H1 (cell line): ENCODE results near the gene KIAA0930. TPM values are rescaled to one million over a fixed set of nuclear protein-coding genes. Genes with fewer than 3 reads are reported as not detected.

Experiments used
- CTCF ChIA-PET: fragments of 300-600 bp; sonication (Branson Sonifier 250); formaldehyde crosslinking; loops from one replicate; lab custom pipeline; 2021; ENCODE audit not compliant: partially characterized antibody; lab: Charles Lee
- POLR2A ChIA-PET: fragments of 300-600 bp; sonication (Branson Sonifier 250); formaldehyde crosslinking; loops from one replicate; lab custom pipeline; 2021; ENCODE audit warnings: inconsistent platforms; ENCODE audit not compliant: partially characterized antibody; lab: Charles Lee
- DNase-seq, 2 experiments: peaks; one replicate each; pipeline versions ENCODE4 v3.0.0 to v3.0.0-alpha.2; 2010 to 2022; ENCODE audit warnings: low spot score in 2 of 2, low read depth in 1 of 2, mixed read lengths in 1 of 2
- FAIRE-seq: peaks from 2 replicates; lab custom pipeline; 2011; peaks lifted over from hg19 to GRCh38; lab: Jason Lieb, UNC
- H2AFZ ChIP-seq: 2 replicates; pipeline ENCODE4 v1.8.1; 2012; ENCODE audit warnings: low read length, inconsistent platforms
- H2AK5ac ChIP-seq: 2 replicates; pipeline ENCODE4 v1.6.1; 2013; ENCODE audit warnings: low read depth, low read length
- H2BK120ac ChIP-seq: replicated peaks from 2 replicates; pipeline ENCODE3; 2013; ENCODE audit warnings: low read depth, low read length, inconsistent platforms
- H2BK12ac ChIP-seq: 2 replicates; pipeline ENCODE4 v1.6.1; 2013; ENCODE audit warnings: low read depth, low read length
- H2BK15ac ChIP-seq: 2 replicates; pipeline ENCODE4 v1.6.1; 2013; ENCODE audit warnings: low read length
- H2BK20ac ChIP-seq: 2 replicates; pipeline ENCODE4 v1.6.1; 2013; ENCODE audit warnings: low read length
- H2BK5ac ChIP-seq: 2 replicates; pipeline ENCODE4 v1.6.1; 2013; ENCODE audit warnings: low read depth, low read length
- H3K14ac ChIP-seq: 2 replicates; pipeline ENCODE4 v1.6.1; 2013; ENCODE audit warnings: inconsistent platforms; ENCODE audit not compliant: insufficient read length
- H3K18ac ChIP-seq: 2 replicates; pipeline ENCODE4 v1.6.1; 2013; ENCODE audit warnings: low read length; ENCODE audit errors: extremely low read depth
- H3K23ac ChIP-seq: 2 replicates; pipeline ENCODE4 v1.6.1; 2013; ENCODE audit warnings: inconsistent platforms; ENCODE audit not compliant: insufficient read length
- H3K23me2 ChIP-seq: 2 replicates; pipeline ENCODE4 v1.6.1; 2013; ENCODE audit warnings: low read depth, low read length
- H3K27ac ChIP-seq: 2 replicates; pipeline ENCODE4 v1.6.1; 2011; ENCODE audit warnings: low read depth, low read length, inconsistent platforms
- H3K27me3 ChIP-seq, 4 experiments: replicated peaks in 1 of 4; 1 replicate in 1 of 4; 2 replicates in 3 of 4; pipeline versions ENCODE4 v1.6.1 to v1.8.1; 2011 to 2013; ENCODE audit warnings: low read length in 3 of 4, mild to moderate bottlenecking in 3 of 4, inconsistent platforms in 2 of 4, mixed read lengths in 2 of 4, moderate library complexity in 1 of 4; ENCODE audit not compliant: control insufficient read depth in 3 of 4, insufficient read depth in 3 of 4; ENCODE audit errors: extremely low read depth in 1 of 4
- H3K36me3 ChIP-seq, 4 experiments: 2 replicates each; pipeline versions ENCODE4 v1.6.1 to v1.8.1; 2011 to 2013; ENCODE audit warnings: mild to moderate bottlenecking in 4 of 4, low read length in 3 of 4, moderate library complexity in 2 of 4, control low read depth in 1 of 4, inconsistent platforms in 1 of 4; ENCODE audit not compliant: insufficient read depth in 4 of 4, control insufficient read depth in 2 of 4
- H3K4ac ChIP-seq: replicated peaks from 2 replicates; pipeline ENCODE3; 2013; ENCODE audit warnings: low read length, low read depth, mixed read lengths, inconsistent platforms; ENCODE audit not compliant: insufficient read length
- H3K4me1 ChIP-seq, 4 experiments: replicated peaks in 1 of 4; 1 replicate in 1 of 4; 2 replicates in 3 of 4; pipeline versions ENCODE4 v1.6.1 to v1.8.1; 2011 to 2013; ENCODE audit warnings: low read length in 3 of 4, inconsistent platforms in 2 of 4, mixed read lengths in 1 of 4; ENCODE audit not compliant: insufficient read depth in 4 of 4, control insufficient read depth in 3 of 4
- H3K4me2 ChIP-seq, 2 experiments: 2 replicates each; pipeline versions ENCODE4 v1.6.1 to v1.8.1; 2011 to 2013; ENCODE audit warnings: low read depth in 2 of 2, low read length in 2 of 2, control low read depth in 1 of 2, inconsistent platforms in 1 of 2, mild to moderate bottlenecking in 1 of 2; ENCODE audit not compliant: insufficient read depth in 1 of 2
- H3K4me3 ChIP-seq, 4 experiments: fragments of 200-600, 300-600 bp in 1 of 4; sonication (generic), shearing (Covaris generic), sonication (Bioruptor Twin) in 1 of 4; 2 replicates each; pipeline versions ENCODE4 v1.5.1 to v1.8.1; 2011 to 2016; ENCODE audit warnings: low read length in 4 of 4, low read depth in 3 of 4, control low read depth in 2 of 4, inconsistent platforms in 2 of 4, mild to moderate bottlenecking in 2 of 4, mixed read lengths in 1 of 4, moderate library complexity in 1 of 4; ENCODE audit not compliant: insufficient read depth in 2 of 4; ENCODE audit errors: extremely low read depth in 1 of 4
- H3K56ac ChIP-seq: replicated peaks from 2 replicates; pipeline ENCODE3; 2013; ENCODE audit warnings: low read depth, mild to moderate bottlenecking, mixed read lengths, low read length, inconsistent platforms; ENCODE audit not compliant: insufficient read length
- H3K79me1 ChIP-seq: 2 replicates; pipeline ENCODE4 v1.6.1; 2013; ENCODE audit warnings: low read depth, low read length, control low read depth
- H3K79me2 ChIP-seq, 2 experiments: 2 replicates each; pipeline versions ENCODE4 v1.6.1 to v1.8.1; 2012 to 2013; ENCODE audit warnings: low read length in 2 of 2, mild to moderate bottlenecking in 2 of 2, inconsistent platforms in 1 of 2; ENCODE audit not compliant: insufficient read depth in 2 of 2, control insufficient read depth in 1 of 2
- H3K9ac ChIP-seq, 4 experiments: replicated peaks in 1 of 4; 1 replicate in 1 of 4; 2 replicates in 3 of 4; pipeline versions ENCODE4 v1.6.1 to v1.8.1; 2011 to 2013; ENCODE audit warnings: low read depth in 3 of 4, low read length in 3 of 4, control low read depth in 2 of 4, mild to moderate bottlenecking in 2 of 4, moderate library complexity in 2 of 4, inconsistent platforms in 1 of 4; ENCODE audit errors: extremely low read depth in 1 of 4
- H3K9me3 ChIP-seq, 2 experiments: 2 replicates each; pipeline versions ENCODE4 v1.6.1 to v1.8.1; 2012 to 2013; ENCODE audit warnings: mild to moderate bottlenecking in 2 of 2, moderate library complexity in 2 of 2, control low read depth in 1 of 2, inconsistent platforms in 1 of 2, low read depth in 1 of 2, low read length in 1 of 2, mixed read lengths in 1 of 2; ENCODE audit not compliant: insufficient read depth in 2 of 2
- H4K20me1 ChIP-seq, 2 experiments: replicated peaks in 1 of 2; 2 replicates each; pipeline versions ENCODE3 to v1.8.1; 2011 to 2013; ENCODE audit warnings: inconsistent platforms in 2 of 2, low read length in 2 of 2, mild to moderate bottlenecking in 1 of 2; ENCODE audit not compliant: insufficient read depth in 2 of 2, control insufficient read depth in 1 of 2
- H4K5ac ChIP-seq: 2 replicates; pipeline ENCODE4 v1.6.1; 2013; ENCODE audit warnings: low read length, low read depth, mixed read lengths, inconsistent platforms; ENCODE audit not compliant: insufficient read length
- H4K8ac ChIP-seq: 2 replicates; pipeline ENCODE4 v1.8.0; 2013; ENCODE audit warnings: mild to moderate bottlenecking, moderate library complexity, low read length, inconsistent platforms; ENCODE audit not compliant: insufficient read depth; ENCODE audit errors: extremely low read depth
- H4K91ac ChIP-seq: replicated peaks from 2 replicates; pipeline ENCODE3; 2013; ENCODE audit warnings: low read length, mixed read lengths, inconsistent platforms; ENCODE audit not compliant: insufficient read length
- ASH2L ChIP-seq: fragments of 200-600, 300-600 bp; sonication (generic); IDR thresholded peaks from one replicate; pipeline ENCODE4 v1.7.1; 2017; ENCODE audit warnings: low read length
- BACH1 ChIP-seq: IDR thresholded peaks from 2 replicates; pipeline ENCODE4 v1.6.1; 2012; ENCODE audit warnings: low read length, improper control_type of control experiment
- CEBPB ChIP-seq: IDR thresholded peaks from 2 replicates; pipeline ENCODE4 v1.6.1; 2012; ENCODE audit warnings: low read depth, low read length
- GTF2F1 ChIP-seq: IDR thresholded peaks from 2 replicates; pipeline ENCODE4 v1.6.1; 2012; ENCODE audit warnings: low read depth, low read length, improper control_type of control experiment, borderline replicate concordance
- HDAC2 ChIP-seq, 2 experiments: fragments of 300-600 bp in 1 of 2; sonication (generic) in 1 of 2; IDR thresholded peaks; 2 replicates each; pipeline ENCODE4 v1.6.1; 2011 to 2012; ENCODE audit warnings: low read depth in 2 of 2, low read length in 2 of 2, mild to moderate bottlenecking in 2 of 2, moderate library complexity in 2 of 2, borderline replicate concordance in 1 of 2, inconsistent platforms in 1 of 2
- KDM4A ChIP-seq: IDR thresholded peaks from one replicate; pipeline ENCODE4 v1.7.1; 2012; ENCODE audit warnings: low read depth, mild to moderate bottlenecking, moderate library complexity, low read length, inconsistent platforms; ENCODE audit not compliant: severe bottlenecking
- KDM5A ChIP-seq: fragments of 200-600 bp; IDR thresholded peaks from 2 replicates; pipeline ENCODE4 v1.7.1; 2012; ENCODE audit warnings: mild to moderate bottlenecking, low read length, inconsistent platforms, mixed read lengths
- MAFK ChIP-seq: IDR thresholded peaks from 2 replicates; pipeline ENCODE4 v1.6.1; 2012; ENCODE audit warnings: low read depth, mild to moderate bottlenecking, improper control_type of control experiment, low read length
- RBBP5 ChIP-seq: IDR thresholded peaks from 2 replicates; pipeline ENCODE4 v1.7.1; 2012; ENCODE audit warnings: low read depth, mild to moderate bottlenecking, inconsistent platforms, low read length, moderate library complexity, borderline replicate concordance
- RFX5 ChIP-seq: IDR thresholded peaks from 2 replicates; pipeline ENCODE4 v1.6.1; 2011; ENCODE audit warnings: low read depth, low read length, improper control_type of control experiment, borderline replicate concordance
- RNF2 ChIP-seq: fragments of 200-900, 300-1000 bp; sonication (generic); IDR thresholded peaks from 2 replicates; pipeline ENCODE4 v1.7.1; 2016; ENCODE audit warnings: borderline replicate concordance, low read depth, mild to moderate bottlenecking, antibody characterized with exemption, low read length; ENCODE audit not compliant: poor library complexity, severe bottlenecking; ENCODE audit errors: missing control alignments
- SIRT6 ChIP-seq: IDR thresholded peaks from one replicate; pipeline ENCODE4 v1.7.1; 2012; ENCODE audit warnings: low read length, inconsistent platforms
- TAF1 ChIP-seq: IDR thresholded peaks from 2 replicates; pipeline ENCODE4 v1.6.1; 2011; ENCODE audit warnings: mild to moderate bottlenecking, low read depth, low read length
- WGBS, 2 experiments: shearing (Covaris generic) in 1 of 2; methylation state at CpG; one replicate each; pipeline versions ENCODE4 v1.1.6 to v1.1.7; 2013 to 2015; ENCODE audit warnings: low lambda C conversion rate in 2 of 2, mixed read lengths in 2 of 2, inconsistent platforms in 1 of 2, low coverage in 1 of 2, missing lambda C conversion rate in 1 of 2; ENCODE audit not compliant: insufficient replicate concordance in 2 of 2, insufficient coverage in 1 of 2, insufficient read length in 1 of 2; ENCODE audit errors: extremely low coverage in 1 of 2, missing lambda C conversion rate in 1 of 2; 5-methylcytosine and 5-hydroxymethylcytosine counted together
- polyA plus RNA-seq, 7 experiments: library from polyadenylated mRNA; depleted of rRNA in 3 of 7; stranded (reverse) in 5 of 7; unstranded in 2 of 7; fragments of >200 nt in 5 of 7; fragments of 200-250 nt in 2 of 7; gene quantifications; 1 replicate in 5 of 7; 2 replicates in 1 of 7; 4 replicates in 1 of 7; pipeline versions ENCODE4 v1.2.1 to v1.2.3, GENCODE V29; 2011 to 2013; ENCODE audit warnings: missing spikeins in 2 of 7, mixed read lengths in 2 of 7
- total RNA-seq: library from RNA; stranded (reverse); fragmentation: NEBNext Ultra II Directional; extraction: Animal tissue kit (Norgen Biotek cat#: 25700); gene quantifications from 2 replicates; pipeline ENCODE4 v1.2.1, GENCODE V29; 2021

The KIAA0930 gene
- total and polyA plus RNA-seq, 2 of the 8 experiments (the other 6 are each of a cell fraction or from before 2014, with no cell fraction given): 61.9 to 66.1 TPM

- Histone ChIP-seq H3K9ac (no peak overlapping the region), H4K20me1 (peaks cover 4 to 5% of the 10 kb centered on the region in 2 experiments), H3K27me3 (no peaks in the 10 kb centered on the region), H3K4ac (no peak overlapping the region), H3K4me3 (no peak overlapping the region), H3K4me2 (peak overlapping the region in 1 of 2 experiments; percentile 11; a peak in 2 of 4 replicates), H3K14ac (no peak overlapping the region), H3K23me2 (no peaks in the 10 kb centered on the region), H3K79me1 (no peaks in the 10 kb centered on the region), H3K36me3 (peaks cover 0 to 3% (median 3%) of the 10 kb centered on the region in 4 experiments; a peak in 3 of 8 replicates), H4K5ac (no peak overlapping the region), H2BK15ac (no peak overlapping the region), H2BK12ac (no peak overlapping the region), H2BK5ac (no peak overlapping the region), H2BK20ac (no peak overlapping the region), H2AFZ (no peak overlapping the region), H3K23ac (no peak overlapping the region), H3K9me3 (no peaks in the 10 kb centered on the region), H4K91ac (no peak overlapping the region), H3K4me1 (peaks cover 4 to 10% (median 7%) of the 10 kb centered on the region in 4 experiments; a peak in 6 of 7 replicates), H3K18ac (no peak overlapping the region), H3K56ac (no peak overlapping the region), H3K27ac (no peak overlapping the region), H2AK5ac (0 out of 2 replicates have a peak overlapping the region, but pooled peaks have one; percentile 32), H2BK120ac (no peak overlapping the region), H3K79me2 (no peaks in the 10 kb centered on the region), H4K8ac (no peak overlapping the region)
- DNase-seq: peak in 1 of 2 experiments; percentile 62
- CTCF ChIA-PET: interaction anchor here (0.6 to 5.0 kb wide), 15 partner anchors 9 to 1292 kb away, joined by 3 to 24 read pairs (median 4); no protein-coding TSS in a partner anchor
- 26% methylated on average over 13 of the region's 13 CpGs; no CpG with 5 or more reads in 1 of the 2 experiments for WGBS, 2 experiments
- FAIRE-seq: peak; percentile 72
- POLR2A ChIA-PET: interaction anchor here (0.7 to 1.7 kb wide), 10 partner anchors 9 to 68 kb away, joined by 3 to 7 read pairs (median 3); partner anchors contain the start of gene NUP50
- TF ChIP-seq HDAC2 (IDR thresholded peaks at IDR 0.05; ENCODE audit: borderline replicate concordance in 1 of 2, low read depth in 2 of 2, low read length in 2 of 2) (0 out of 4 replicates have a peak, but pooled peaks of 1 of the 2 experiments have one; percentile 41), BACH1 (peak; percentile 65), MAFK (no peak), SIRT6 (no peak), KDM4A (no peak), GTF2F1 (no peak), ASH2L (no peak), KDM5A (no peak), CEBPB (no peak), RFX5 (no peak), RNF2 (no peak), RBBP5 (no peak), TAF1 (no peak)
These were observed 48.0 kb downstream of the KIAA0930 start for GRCh38 chr22:45192701-45193187.
